Measurements from ENCODE around the gene IER5.
A peak's percentile ranks its signal among the peaks of the same experiment; 100 is the strongest.

IER5 gene

DNA sequence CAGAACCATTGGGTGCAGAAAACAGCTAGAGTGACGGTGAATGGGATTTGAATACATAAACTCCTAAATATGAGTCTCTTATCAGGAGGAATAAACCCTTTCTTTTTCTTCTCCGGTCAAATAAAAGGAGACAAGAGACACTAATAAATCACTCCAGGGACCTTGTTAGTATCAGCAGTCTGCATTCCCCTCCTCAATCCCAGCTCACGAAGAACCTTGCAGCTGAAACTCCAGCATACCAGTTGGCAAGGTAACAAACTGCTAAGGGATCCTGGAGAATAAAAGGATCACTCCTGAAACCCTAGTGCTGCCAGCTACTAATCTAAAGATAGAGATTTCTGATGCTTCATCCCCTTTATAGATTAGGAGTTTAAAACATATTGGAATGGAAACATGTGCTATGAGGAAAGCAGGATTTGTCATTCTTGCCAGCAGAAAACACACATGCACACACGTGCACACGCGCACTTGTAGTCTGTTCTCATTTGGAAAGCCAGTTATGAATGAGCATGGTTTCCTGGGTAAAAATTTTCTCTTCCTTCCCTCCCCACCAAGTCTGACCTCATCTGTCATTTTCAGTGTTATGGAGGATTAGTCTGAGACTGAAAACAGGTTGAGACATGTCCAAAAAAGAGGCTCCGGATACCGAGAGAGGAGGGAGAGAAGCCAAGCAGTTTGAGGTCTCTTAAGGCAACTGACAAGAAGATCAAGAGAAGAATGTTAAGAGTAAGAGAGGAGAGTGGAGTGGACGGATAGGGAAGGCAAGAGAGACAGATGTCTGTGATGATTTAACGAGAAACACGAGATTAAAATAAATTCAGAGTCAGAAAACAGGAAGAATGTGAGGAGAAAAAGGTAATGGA is 10.9 kb downstream of the IER5 start:
- peak in 2 of 5 experiments; percentile 18 to 89 for DNase-seq

DNA sequence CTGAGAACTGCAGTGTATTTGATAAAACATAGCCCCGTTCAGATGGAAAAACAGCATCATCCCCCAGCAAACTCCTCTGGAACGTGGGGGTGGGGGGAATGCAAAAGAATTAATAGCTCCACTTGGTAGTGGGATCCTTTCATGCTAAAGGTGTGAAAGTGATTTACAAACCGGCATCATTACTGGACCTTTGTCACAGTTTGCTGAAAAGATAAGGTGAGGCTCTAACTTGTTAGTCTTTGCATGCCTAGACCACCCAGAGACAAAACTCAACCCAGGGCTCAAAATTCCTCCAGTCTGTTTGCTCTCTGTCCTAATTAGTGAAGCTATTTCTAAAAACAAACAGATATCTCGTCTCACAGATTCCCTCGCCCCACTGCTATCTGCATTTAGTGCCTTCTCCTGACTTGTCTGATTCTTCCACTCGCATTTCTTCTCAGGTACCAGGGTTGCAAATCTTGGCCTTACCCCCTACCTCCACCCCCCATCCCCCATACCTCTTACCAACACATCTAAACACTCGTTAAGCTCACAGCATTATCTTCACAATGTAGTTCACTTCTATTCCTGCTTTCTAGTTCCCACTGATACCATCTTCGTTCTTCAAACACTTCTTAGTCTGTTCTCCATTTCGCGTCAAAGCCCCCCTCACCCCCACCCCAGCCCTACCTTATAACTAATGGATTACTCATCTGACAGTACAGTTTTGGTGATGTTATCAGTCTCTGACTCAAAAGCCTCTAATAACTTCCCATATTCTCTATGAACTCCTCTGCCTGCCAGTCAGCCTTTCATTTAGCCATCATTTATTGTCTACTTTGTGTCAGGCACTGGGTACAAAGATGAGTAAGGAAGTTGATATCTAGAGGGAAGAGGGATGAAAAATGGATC is 11.8 kb downstream of the IER5 start:
- DNase-seq: peak in 2 of 5 experiments; percentile 35 to 76

DNA sequence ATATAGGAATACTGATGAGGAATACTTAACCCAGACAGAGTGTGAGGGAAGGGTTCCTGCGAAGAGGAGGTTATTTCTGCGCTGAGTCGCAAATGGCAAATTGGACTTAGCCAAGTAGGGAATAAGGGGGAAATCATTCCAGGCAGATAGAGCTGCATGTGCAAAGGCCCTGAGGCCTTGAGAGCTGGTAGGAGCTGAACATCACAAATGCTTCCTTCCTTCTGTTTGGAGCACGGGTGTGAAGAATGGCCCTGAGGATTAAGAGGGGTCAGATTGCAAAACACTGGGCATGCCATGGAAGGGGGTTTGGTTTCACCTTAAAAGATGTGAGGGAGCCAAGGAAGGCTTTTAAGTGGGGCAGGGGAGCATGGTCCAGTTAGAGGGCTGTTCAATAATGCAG is 12.4 kb downstream of the IER5 start:
- no peak for DNase-seq

DNA sequence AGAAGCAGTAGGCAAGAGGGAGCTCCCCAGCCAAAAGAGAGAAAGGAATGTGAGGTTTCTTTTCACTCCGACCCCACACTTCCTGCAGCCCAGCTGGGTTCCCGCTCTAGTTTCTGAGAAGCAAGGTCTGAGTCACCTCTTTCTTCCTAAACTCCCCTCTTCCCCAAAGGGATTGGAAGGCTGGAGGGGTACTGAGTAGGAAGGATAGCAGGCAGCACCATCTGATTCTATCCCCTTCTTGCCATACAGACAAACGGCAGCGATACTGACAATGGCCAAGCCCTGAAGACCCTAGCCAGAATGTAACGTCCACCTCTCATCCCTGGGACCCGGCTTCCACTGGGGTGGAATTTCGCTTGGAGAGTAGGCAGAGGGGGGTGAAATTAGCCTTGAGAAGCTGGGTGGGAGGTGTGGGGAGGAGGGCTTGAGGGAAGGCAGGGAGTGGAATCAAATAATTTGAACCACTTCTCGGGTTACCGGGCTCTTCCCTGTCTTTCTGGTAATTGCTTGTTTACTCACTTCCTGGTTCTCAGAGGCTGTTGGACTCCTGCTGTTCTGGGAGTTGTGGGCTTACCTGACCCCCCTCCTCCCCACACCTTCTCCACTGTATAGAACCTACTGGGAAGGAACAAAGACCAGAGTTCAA is 13.2 kb downstream of the IER5 start:
- no peak for DNase-seq

- DNase-seq: no peak
These were observed 14.3 kb downstream of the IER5 start for GRCh38 chr1:181102841-181103240.

GRCh38 chr1:181103399-181103798 is 14.9 kb downstream of the IER5 start:
- DNase-seq: no peak

DNA sequence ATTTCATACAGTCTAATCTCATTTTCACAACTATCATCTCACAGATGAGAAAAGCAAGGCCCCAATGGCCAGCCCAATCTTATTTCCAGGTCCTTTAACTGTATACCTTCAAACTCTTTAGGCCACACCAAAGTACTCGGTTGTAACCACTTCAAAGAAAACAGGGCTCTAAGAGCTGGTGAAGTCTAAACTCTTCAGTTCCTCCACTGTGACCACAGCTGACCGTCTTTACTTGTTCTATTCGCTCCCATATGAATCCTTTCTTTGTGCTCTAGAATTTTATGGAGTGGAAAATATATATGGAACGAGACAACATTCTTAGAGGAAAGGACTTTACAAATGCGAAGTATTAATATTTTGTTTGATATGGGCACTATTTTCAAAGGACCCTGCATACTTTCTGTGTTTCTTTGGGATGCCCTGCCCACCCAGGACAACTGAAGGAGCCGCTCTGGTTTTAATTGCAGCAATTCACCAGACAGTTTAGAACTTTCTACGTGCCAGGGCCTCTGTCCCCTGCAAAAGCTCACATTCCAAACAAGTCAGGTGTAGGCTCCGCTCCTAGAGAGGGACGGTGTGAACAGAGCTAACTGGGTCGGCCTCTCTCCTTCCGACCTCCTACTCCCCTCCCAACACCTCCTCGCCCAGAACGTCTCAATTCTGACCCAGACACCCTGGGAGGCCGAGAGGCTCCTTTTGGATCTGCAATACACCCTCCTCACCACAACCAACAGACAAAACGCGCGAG is 15.7 kb downstream of the IER5 start:
- peak in 1 of 5 experiments; percentile 13 for DNase-seq

DNA sequence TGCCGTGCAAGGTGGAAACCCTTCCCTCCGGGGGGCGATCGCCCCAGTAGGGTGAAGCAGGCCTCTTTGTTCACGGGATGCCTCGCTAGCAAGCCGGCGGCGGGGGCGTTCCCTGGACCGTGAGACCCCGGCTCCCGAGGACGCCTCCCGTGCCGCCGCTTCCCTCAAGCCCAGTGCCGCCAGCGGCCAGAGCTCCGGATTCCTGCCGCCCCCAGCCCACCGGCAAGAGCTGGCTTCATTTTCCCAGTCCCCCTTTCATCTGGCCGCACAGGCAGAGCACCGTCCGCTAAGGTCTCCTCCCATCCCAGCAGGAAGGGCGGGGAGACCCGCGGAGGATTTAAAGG is 16.3 kb downstream of the IER5 start:
- DNase-seq: peak in 4 of 5 experiments; percentile 13 to 62 (median 44)

DNA sequence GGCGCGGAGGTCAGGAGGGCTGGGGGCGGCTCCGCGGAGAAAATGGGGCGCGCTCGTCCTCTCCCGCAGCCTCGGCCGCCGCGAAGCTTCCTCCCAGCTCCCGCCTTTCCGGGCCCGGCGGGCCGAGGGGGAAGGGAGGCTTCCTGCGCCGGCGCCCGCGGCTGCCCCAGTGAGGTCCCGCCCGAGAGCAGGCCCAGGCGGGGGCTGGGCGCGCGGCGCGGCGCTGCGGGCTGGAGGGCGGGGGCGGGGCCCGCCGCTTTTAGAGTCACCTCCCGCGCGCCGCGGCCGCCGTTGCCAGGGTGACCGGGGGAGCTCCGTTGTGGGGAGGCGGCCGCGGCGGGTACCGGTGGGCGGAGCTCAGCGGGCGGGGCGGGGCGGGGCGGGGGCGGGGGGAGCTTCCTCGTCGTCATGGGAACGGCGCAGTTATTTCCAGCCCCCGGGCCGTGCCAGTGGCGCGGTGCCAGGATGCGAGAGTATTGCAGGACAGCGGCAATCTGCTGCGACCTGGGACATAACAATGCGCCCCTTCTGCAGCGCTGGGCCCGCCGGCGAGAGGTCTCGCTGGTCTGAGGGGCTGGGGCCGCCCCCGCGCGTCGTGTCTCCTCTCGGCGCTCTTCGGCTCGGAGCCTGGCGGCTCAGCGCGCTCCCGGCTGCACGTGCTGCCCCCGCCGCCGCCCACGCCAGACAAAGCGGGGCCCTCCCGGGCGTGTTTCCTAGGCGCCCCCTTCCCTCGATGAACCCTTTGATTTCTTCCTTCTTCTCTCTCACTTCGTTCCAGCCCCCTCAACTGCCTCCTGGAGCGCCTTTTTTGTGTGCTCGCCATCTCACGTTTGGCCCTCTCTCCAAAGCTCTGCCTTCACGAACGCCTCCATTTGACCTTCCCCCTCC is 16.9 kb downstream of the IER5 start:
- peak; percentile 80 to 95 (median 89) for DNase-seq

- no peak for DNase-seq
These were observed 17.5 kb downstream of the IER5 start for GRCh38 chr1:181106022-181106312.

DNA sequence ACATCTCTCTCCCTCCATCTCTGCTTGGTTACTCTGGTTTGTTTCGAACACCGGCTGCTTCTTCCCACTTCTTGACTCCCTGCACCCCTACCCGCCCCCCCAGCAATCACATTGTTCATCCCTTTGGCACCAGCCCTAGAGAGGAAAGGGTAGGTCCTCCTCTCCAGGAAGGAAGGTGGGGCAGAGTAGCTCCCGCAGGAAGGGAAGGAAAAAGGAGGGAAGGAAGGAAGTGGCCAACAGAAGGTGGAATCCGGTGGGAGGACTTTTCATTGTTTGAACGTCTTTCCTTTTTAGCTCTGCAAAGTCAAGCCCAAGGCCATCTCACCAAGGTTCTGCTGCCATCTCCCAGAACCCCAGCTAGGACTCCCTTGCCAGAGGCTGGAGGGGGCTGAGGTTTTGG is 18.0 kb downstream of the IER5 start:
- no peak for DNase-seq

DNA sequence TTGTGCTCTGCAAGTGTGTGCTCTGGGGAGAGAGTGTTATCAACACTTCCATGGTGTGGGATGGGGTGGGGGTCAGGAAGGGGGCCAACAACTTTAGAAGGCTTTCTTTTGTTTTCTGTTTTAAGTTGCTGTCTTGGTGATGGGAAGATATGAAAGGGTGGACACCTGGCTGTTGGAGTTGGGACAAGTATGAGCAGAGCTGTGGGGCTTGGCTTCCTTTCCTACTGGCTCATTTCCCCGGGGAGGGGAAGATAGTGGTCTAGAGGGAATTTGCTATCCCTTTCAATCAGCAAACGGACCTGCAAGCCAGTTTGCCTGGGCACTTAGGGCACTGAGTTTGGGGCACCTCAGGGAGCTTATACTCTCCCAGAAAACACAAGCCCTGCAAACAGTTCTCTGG is 19.2 kb downstream of the IER5 start:
- no peak for DNase-seq

DNA sequence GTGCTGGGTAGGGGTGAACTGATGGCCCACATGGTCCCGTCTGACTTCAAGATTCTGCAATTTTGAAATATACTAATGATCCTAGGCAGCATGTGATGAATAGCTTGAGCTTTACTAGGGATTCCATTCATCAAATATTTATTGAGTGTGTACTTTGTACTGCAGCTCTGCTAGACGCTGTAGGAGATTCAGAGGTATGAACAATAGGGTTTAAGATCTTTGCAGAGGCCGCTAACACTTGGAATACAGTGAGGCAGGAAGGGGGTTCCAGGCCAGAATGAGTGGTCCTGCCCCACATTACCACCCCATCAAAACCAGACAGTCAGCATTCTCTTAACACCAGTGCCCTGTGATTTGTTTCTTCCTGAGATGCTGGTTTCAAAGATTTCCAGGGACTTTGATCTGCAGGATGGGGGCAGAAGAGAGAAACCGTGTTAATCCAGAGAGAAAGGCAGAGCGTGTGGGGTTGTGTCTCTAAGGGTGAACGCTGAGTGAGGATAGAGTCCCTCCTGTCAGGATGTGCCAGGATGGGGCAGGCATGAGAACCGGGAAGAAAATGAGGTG is 19.9 kb downstream of the IER5 start:
- no peak for DNase-seq

GRCh38 chr1:181110013-181110412 is 21.5 kb downstream of the IER5 start:
- DNase-seq: no peak

DNA sequence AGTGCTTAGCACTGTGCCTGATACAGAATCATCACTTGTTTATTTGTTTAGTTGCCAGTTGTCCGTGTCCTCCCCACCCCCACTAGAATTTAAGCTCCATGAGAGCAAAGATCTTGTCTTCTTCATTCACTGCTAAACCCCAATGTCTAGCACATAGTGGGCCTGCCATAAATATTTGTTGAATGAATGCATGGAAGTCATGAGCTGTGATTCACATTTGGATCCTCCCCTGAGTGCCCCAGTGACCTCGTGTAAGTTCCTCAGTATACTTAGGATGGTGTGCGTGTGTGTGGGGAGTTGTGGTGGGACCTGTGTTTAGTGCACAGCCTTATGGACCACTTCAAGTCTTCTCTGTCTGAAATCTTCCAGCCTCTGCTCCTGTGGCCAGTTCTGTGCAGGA is 23.1 kb downstream of the IER5 start:
- no peak for DNase-seq

DNA sequence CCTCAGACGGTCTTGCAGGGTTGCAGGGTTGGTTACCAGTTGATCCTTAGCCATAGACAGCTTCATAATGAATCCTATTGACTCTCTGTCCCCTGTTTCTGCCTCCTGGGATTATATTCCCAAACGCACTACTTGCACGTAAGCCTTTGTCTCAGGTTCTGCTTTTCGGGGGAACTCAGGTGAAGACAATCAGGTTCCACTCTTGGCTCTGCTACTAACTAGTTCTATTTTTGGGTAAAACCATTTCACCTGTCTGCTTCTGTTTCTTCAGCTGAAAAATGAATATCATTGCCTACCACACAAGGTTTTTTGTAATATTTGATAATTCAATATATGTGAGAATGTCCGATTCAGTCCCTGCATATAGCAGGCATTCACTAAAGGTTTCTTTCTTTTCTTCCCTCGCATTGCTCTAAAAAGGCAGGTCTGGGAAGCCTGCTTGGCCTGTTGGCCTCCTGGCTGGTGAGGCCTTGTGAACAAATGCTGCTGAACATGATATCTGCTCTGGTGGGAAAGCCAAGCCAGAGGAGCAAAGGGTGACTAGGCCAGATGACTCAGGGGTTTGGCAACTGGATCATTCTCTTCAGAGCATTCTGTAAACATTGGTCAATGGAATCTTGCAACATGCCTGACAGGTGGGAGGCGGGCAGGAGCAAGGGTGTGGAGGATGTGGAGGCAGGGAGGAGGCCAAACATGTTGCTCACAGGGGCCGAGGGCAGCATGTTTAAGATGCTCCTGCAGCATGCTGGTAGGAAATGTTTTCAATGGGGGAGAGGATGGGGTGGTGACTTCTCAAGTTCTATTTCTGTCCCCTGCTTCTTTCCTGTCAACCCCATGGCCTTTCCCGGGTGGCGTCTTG is 23.8 kb downstream of the IER5 start:
- no peak for DNase-seq

GRCh38 chr1:181113059-181113641 is 24.6 kb downstream of the IER5 start:
- DNase-seq: no peak

DNA sequence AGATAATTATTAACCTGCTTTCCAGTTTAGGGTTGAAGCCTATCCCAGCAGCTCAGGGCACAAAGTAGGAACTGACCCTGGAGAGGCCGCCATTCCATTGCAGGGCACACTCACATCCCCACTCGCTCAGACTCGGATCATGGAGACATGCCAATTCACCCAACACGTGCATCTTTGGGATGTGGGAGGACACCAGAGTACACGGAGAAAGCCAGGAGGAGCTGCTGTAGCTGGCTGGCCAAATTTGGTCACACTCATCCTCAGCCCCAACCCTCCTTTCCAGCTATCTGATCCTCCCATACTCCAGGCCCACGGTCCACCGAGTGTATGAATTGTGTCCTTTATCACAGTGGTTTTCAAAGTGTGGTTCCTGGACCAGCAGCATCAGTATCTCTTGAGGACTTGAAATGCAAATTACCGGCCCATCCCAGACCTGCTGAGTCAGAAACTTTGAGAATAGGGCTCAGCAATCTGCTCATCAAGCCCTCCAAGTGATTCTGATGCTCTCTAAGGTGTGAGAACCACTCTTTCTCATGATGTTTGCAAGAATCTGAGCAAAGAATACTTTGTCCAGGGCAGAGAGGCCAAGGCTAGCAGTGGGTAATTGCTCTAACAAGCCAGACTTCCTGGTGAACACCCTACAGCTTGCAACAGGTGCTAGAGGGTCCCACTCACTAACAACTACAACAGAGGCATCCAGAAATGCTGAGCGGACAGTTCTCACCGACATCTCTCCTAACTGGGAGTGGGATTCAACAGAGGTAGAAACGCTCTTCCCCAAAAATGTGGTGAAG is 26.3 kb downstream of the IER5 start:
- DNase-seq: no peak

- no peak for DNase-seq
These were observed 26.8 kb downstream of the IER5 start for GRCh38 chr1:181115368-181115684.
